Astrocyte (in vitro differentiated cells and primary cell): ENCODE results near the gene DSC1. TPM values are rescaled to one million over a fixed set of nuclear protein-coding genes. Genes with fewer than 3 reads are reported as not detected.

Source experiments
- DNase-seq: peaks from one replicate; pipeline ENCODE4 v3.0.0-alpha.2; 2010; ENCODE audit warnings: low read depth
- FAIRE-seq: peaks from 2 replicates; lab custom pipeline; 2011; peaks lifted over from hg19 to GRCh38; lab: Jason Lieb, UNC
- H2AFZ ChIP-seq: 2 replicates; pipeline ENCODE4 v1.6.0; 2012; ENCODE audit warnings: low read depth, low read length, inconsistent platforms
- H3K27ac ChIP-seq: 2 replicates; pipeline ENCODE4 v1.5.1; 2011; ENCODE audit warnings: low read depth, low read length, inconsistent platforms
- H3K27me3 ChIP-seq: 2 replicates; pipeline ENCODE4 v1.6.0; 2011; ENCODE audit warnings: low read length, inconsistent platforms; ENCODE audit not compliant: insufficient read depth
- H3K36me3 ChIP-seq: 2 replicates; pipeline ENCODE4 v1.5.1; 2011; ENCODE audit warnings: low read length, inconsistent platforms; ENCODE audit not compliant: insufficient read depth
- H3K4me1 ChIP-seq: 2 replicates; pipeline ENCODE4 v1.5.1; 2011; ENCODE audit warnings: low read length, inconsistent platforms; ENCODE audit not compliant: insufficient read depth
- H3K4me2 ChIP-seq: 2 replicates; pipeline ENCODE4 v1.6.0; 2012; ENCODE audit warnings: low read length, inconsistent platforms
- H3K4me3 ChIP-seq: 2 replicates; pipeline ENCODE4 v1.5.1; 2011; ENCODE audit warnings: low read depth, mild to moderate bottlenecking, low read length, inconsistent platforms; ENCODE audit not compliant: insufficient read depth
- H3K79me2 ChIP-seq: 2 replicates; pipeline ENCODE4 v1.6.0; 2012; ENCODE audit warnings: mild to moderate bottlenecking, low read length, inconsistent platforms; ENCODE audit not compliant: insufficient read depth
- H3K9ac ChIP-seq: 2 replicates; pipeline ENCODE4 v1.6.0; 2012; ENCODE audit warnings: mild to moderate bottlenecking, low read length, inconsistent platforms
- H3K9me3 ChIP-seq: 2 replicates; pipeline ENCODE4 v1.5.1; 2012; ENCODE audit warnings: low read depth, mild to moderate bottlenecking, low read length, inconsistent platforms; ENCODE audit not compliant: insufficient read depth
- H4K20me1 ChIP-seq: 2 replicates; pipeline ENCODE4 v1.6.0; 2012; ENCODE audit warnings: low read length, inconsistent platforms; ENCODE audit not compliant: insufficient read depth
- H3K27ac Mint-ChIP-seq: one replicate; pipeline ENCODE4 v1.8.0; 2021; ENCODE audit warnings: mild to moderate bottlenecking, mixed read lengths; ENCODE audit not compliant: unreplicated experiment
- H3K27me3 Mint-ChIP-seq: one replicate; pipeline ENCODE4 v1.8.0; 2021; ENCODE audit warnings: low read depth, mixed read lengths; ENCODE audit not compliant: unreplicated experiment
- H3K36me3 Mint-ChIP-seq: one replicate; pipeline ENCODE4 v1.8.0; 2021; ENCODE audit warnings: low read depth, mixed read lengths; ENCODE audit not compliant: unreplicated experiment
- H3K4me1 Mint-ChIP-seq: one replicate; pipeline ENCODE4 v1.8.0; 2021; ENCODE audit warnings: low read depth, mixed read lengths; ENCODE audit not compliant: unreplicated experiment
- H3K4me3 Mint-ChIP-seq: one replicate; pipeline ENCODE4 v1.8.0; 2021; ENCODE audit warnings: mild to moderate bottlenecking, moderate library complexity, mixed read lengths; ENCODE audit not compliant: unreplicated experiment
- H3K9me3 Mint-ChIP-seq: one replicate; pipeline ENCODE4 v1.8.0; 2021; ENCODE audit warnings: mild to moderate bottlenecking, mixed read lengths; ENCODE audit not compliant: unreplicated experiment
- CTCF ChIP-seq: IDR thresholded peaks from 2 replicates; pipeline ENCODE4 v1.5.1; 2011; ENCODE audit warnings: low read depth, mild to moderate bottlenecking, inconsistent platforms, low read length, moderate library complexity; ENCODE audit not compliant: insufficient read depth
- EZH2 ChIP-seq: IDR thresholded peaks from 2 replicates; pipeline ENCODE4 v1.6.1; 2012; ENCODE audit warnings: mild to moderate bottlenecking, low read length, inconsistent platforms; ENCODE audit not compliant: insufficient read depth
- total RNA-seq: library from RNA; stranded (reverse); gene quantifications from 2 replicates; pipeline ENCODE4 v1.2.1, GENCODE V29; 2021

Gene DSC1
- total RNA-seq, 1 donor from 2014 or later: 0.18 TPM

GRCh38 chr18:31155498-31155897 is 7.2 kb downstream of the DSC1 start:
- no peaks in the 10 kb centered on the region for H3K27me3 ChIP-seq
- Mint-ChIP-seq H3K4me1 (peaks cover 5% of the 10 kb centered on the region), H3K36me3 (no peaks in the 10 kb centered on the region), H3K9me3 (no peaks in the 10 kb centered on the region), H3K4me3 (no peak overlapping the region), H3K27ac (no peak overlapping the region), H3K27me3 (no peaks in the 10 kb centered on the region)
- no peak overlapping the region for H2AFZ ChIP-seq
- no peaks in the 10 kb centered on the region for H3K4me1 ChIP-seq
- H3K27ac ChIP-seq: no peak overlapping the region
- no peak overlapping the region for H3K4me2 ChIP-seq
- H3K9me3 ChIP-seq: no peaks in the 10 kb centered on the region
- H3K79me2 ChIP-seq: no peaks in the 10 kb centered on the region
- TF ChIP-seq EZH2 (no peak), CTCF (no peak)
- no peaks in the 10 kb centered on the region for H4K20me1 ChIP-seq
- H3K36me3 ChIP-seq: no peaks in the 10 kb centered on the region
- no peak for DNase-seq
- H3K9ac ChIP-seq: no peak overlapping the region
- FAIRE-seq: no peak
- H3K4me3 ChIP-seq: no peak overlapping the region

- DNase-seq (no peak), FAIRE-seq (no peak)
- Histone ChIP-seq H3K27me3 (no peaks in the 10 kb centered on the region), H2AFZ (no peak overlapping the region), H3K79me2 (no peaks in the 10 kb centered on the region), H3K36me3 (no peaks in the 10 kb centered on the region), H3K4me2 (no peak overlapping the region), H4K20me1 (no peaks in the 10 kb centered on the region), H3K27ac (no peak overlapping the region), H3K9ac (no peak overlapping the region), H3K4me1 (no peaks in the 10 kb centered on the region), H3K9me3 (no peaks in the 10 kb centered on the region), H3K4me3 (no peak overlapping the region)
- no peak overlapping the region for H3K27ac Mint-ChIP-seq
- TF ChIP-seq CTCF (no peak), EZH2 (no peak)
- no peaks in the 10 kb centered on the region for H3K36me3 Mint-ChIP-seq
- H3K4me3 Mint-ChIP-seq: no peak overlapping the region
- H3K4me1 Mint-ChIP-seq: peaks cover 5% of the 10 kb centered on the region
- H3K27me3 Mint-ChIP-seq: no peaks in the 10 kb centered on the region
- H3K9me3 Mint-ChIP-seq: no peaks in the 10 kb centered on the region
Observed at GRCh38 chr18:31154181-31154580, 8.5 kb downstream of the DSC1 start.

- Mint-ChIP-seq H3K27ac (no peak overlapping the region), H3K4me1 (peaks cover 2% of the 10 kb centered on the region), H3K9me3 (no peaks in the 10 kb centered on the region), H3K27me3 (no peaks in the 10 kb centered on the region), H3K4me3 (no peak overlapping the region), H3K36me3 (no peaks in the 10 kb centered on the region)
- FAIRE-seq (no peak), DNase-seq (peak; percentile 1)
- Histone ChIP-seq H3K4me2 (no peak overlapping the region), H3K9ac (no peak overlapping the region), H3K4me3 (no peak overlapping the region), H3K4me1 (no peaks in the 10 kb centered on the region), H3K27ac (no peak overlapping the region), H4K20me1 (no peaks in the 10 kb centered on the region), H2AFZ (no peak overlapping the region), H3K27me3 (no peaks in the 10 kb centered on the region), H3K9me3 (no peaks in the 10 kb centered on the region), H3K36me3 (no peaks in the 10 kb centered on the region), H3K79me2 (no peaks in the 10 kb centered on the region)
- TF ChIP-seq EZH2: no peak
- no peak for TF ChIP-seq CTCF
Observed at GRCh38 chr18:31149351-31149750, 13.3 kb downstream of the DSC1 start.
